Measurements from ENCODE around the gene DBNL.
"Not testable (repeated sequence)": the region's sequence is repeated elsewhere in the genome, so short reads cannot be mapped to it uniquely, and the experiment has no call there.

DBNL gene

DNA sequence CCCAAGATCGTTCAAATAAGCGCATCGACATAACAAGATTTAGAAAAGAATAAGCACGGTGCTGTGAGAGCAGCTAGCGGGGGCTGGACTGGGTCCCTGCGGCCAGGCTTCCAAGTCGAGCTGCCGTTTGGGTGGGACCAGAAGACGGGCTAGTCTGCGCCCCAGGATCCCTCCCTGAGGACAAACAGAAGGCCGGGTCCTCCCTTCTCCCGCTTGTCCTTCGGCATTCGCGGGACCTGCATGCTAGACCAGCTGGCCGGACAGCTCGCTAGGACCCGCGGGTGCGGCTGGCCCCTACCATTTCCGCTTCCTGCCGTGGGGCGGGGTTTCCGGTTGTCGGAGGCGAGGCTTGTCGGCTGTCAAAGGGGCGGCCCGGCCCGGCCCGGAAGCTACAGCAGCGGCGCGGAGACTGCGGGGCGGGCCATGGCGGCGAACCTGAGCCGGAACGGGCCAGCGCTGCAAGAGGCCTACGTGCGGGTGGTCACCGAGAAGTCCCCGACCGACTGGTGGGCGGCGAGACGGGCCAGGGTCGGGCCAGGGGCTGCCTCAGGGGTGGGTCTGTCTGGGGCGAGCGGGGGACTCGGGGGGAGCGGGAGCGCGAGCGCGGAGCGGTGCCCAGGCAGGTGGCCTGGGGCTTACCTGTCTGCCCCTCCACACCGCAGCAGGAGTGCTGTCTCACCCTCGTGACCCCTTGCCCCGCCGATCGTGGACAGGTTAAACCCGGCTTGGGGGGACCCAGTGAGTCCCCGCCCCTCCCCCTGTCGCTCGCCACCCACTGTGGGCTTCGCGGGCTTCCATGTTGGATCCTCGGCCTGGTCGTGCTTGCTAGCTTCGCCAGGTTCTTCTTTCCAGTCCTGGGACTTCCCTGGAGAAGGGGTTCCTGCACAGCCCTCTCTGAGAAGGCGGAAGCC is at the start of gene DBNL:
Gene DBNL (plus strand): TSS at position 388 of the 911 bp plus-strand sequence. CDS start 36 bp downstream, at position 424.
- DNase-seq = peak; percentile 96

DNA sequence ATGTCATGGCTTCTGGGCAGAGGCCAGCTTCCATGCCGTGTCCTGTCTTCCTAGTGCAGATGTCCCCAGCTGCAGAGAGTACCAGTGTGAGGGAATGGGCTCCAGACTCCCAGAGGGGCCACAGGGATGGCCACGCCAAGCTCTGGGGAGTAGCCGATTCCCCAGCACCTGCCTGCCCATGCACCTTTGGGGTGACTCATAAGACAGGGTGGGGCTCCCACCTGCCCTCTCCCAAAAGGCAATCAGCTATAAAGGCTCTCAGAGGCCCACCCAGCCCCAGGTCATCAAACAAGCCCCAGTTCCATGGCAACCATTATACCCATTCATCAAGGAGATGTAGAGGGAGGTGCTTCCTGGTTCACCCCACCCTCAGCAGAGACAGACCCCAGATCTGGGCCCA is 47.0 kb upstream of the DBNL start, which contains the start of gene SPDYE1:
Gene SPDYE1 (plus strand): TSS at position 366 of the 400 bp plus-strand sequence. CDS start 2,053 bp downstream, outside the sequence.
- DNase-seq = not testable (repeated sequence)

DNA sequence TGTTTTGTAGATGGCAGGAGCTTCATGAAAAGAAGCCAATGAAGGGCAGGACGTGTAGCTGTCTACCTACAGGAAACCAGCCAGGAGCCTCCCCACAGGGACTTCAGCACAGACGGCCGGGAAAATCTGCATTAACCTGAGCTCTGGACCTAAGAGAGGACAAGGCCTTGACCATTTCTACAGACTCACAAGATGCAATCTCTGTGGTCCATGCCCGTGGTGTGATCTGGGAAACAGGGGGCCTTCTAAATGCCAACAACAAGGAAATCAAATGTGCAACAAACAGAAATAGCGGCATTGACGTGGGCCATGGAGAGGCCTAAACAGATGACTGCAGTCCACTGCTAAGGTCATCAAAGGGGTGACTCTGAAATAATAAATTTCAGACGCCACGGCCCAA is 32.4 kb upstream of the DBNL start:
- not testable (repeated sequence) for DNase-seq

DNA sequence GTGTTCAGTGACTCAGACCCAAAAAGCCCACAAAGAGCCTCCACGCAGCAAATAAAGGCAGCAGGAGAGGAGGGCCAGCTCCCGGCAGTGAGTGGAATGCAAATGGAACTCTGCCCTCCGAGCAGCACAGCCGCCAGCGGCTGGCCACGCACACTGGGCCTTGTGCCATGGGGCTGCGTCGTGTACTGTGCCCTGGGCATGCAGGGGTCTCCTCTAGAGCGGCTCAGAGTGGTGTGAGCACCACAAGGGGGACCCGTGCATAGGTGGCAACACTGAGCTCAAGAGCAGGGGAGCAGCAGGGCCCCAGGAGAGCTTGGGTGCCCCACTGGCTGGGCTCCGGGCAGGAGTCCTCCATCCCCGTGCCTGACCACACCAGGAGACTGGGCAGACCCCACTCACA is 29.4 kb upstream of the DBNL start:
- not testable (repeated sequence) for DNase-seq

DNA sequence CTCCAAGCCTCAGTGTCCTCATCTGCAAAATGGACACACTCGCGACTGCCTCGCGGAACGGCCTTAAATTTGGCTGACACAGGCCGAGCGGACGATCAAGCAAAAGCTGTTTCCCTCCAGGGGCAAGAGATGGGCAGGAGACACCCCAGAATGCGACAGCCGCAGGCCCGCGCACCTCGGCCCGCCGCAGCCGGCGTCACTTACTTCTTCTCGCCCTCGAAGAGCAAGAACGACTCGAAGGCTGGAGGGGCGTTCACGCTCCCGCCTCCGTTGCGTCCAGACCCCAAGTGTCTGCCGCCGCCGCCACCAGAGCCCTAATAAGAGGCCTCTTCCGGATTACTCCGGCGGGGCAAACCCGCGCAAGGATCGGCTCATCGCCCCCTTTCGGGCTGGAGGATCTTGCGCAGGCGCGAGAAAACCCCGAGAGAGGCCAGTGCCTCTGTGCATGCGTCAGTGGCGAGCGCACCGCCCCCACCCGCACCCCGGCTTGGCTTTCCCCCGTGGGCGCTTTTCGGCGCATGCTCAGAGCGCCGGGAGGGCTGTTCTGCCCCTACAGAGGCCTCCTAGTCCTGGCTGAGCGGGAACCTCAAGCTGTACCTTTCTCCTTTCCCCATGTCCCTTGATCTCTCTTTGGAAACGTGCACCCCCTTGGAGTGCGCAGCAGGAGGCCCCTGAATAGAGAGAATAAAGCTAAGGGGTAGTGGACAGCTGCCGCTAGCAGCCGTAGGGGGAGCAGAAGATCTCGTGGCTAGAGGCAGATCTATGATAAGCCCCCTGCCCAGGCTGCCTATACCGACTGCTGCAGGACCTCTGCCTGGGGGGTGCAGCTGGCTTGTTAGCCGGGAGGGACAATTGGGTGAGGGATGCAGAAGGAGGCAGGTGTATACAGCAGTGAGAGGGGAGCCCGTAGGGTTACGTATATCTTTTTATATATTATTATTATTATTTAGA is 25.4 kb upstream of the DBNL start:
- DNase-seq = peak; percentile 99

DNA sequence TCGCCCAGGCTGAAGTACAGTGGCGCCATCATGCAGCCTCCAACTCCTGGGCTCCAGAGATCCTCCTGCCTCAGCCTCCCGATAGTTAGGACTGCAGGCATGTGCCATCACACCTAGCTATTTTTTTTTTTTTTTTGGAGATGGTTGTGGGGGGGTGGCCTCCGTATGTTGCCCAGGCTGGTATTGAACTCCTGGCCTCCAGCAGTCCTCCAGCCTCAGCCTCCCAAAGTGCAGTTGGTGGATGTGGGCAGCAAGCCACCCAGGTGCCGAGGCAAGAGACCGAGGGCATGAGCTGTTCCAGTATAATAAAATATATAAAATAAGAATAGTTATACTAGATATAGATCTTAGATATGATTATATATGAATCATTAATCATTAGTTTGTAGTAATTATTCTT is 24.7 kb upstream of the DBNL start:
- not testable (repeated sequence) for DNase-seq

DNA sequence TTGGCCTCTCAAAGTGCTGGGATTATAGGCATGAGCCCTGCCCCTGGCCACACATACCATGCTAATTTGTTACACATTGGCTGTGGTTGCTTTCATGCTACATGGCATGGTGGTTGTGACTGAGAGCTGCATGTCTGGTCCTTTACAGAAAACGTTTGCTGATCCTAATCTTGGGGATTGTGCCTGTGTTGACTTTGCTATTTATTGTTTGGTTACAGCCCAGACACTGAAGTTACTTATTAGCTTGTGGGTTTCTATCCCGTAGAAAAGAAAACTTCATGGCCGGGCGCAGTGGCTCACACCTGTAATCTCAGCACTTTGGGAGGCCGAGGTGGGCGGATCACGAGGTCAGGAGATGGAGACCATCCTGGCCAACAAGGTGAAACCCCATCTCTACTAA is 22.4 kb upstream of the DBNL start:
- not testable (repeated sequence) for DNase-seq

DNA sequence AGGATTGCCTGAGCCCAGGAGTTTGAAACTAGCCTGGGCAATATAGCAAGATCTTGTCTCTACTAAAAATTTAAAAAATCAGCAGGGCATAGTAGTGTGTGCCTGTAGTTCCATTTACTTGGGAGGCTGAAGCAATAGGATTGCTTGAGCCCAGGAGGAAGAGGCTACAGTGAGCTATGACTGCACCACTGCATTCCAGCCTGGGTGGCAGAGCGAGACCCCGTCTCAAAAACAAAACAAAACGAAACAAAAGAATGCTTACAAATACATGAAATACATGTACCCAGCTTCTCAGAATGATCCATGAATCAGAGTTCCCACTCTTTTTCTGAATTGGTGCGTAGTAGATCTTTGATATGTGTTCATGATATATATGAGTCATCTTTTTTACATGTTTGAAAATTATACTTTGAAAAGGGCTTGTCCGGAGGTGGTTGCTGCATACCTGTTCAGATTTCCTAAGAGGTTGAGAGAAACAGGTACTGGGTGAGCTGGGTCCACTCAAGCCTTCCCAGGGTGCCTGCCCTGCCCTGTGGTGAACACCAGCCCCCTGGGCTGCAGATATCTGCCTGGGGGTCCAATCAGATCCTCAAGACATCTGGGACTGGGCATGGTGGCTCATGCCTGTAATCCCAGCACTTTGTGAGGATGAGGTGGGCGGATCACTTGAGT is 21.6 kb upstream of the DBNL start:
- DNase-seq = not testable (repeated sequence)

DNA sequence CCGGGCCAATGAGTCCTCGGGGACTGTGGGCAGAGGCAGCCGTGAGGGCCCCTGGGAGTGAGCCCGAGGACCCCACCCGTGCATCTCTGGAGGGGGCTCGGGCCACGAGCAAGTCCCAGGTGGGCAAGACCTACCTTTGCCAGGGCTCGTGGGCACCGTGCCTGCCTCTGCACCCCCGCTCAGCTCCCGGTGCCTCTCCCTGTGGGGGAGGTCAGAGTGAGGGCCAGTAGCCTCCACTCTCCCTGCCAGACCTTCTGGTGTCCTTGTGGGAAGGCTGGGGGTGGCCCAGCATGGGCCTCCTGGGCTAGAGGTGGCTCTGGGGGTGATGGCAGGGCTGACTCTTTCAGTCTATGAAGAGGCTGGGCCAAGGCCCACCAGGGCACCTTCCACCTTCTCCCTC is 15.1 kb upstream of the DBNL start:
- DNase-seq = not testable (repeated sequence)

DNA sequence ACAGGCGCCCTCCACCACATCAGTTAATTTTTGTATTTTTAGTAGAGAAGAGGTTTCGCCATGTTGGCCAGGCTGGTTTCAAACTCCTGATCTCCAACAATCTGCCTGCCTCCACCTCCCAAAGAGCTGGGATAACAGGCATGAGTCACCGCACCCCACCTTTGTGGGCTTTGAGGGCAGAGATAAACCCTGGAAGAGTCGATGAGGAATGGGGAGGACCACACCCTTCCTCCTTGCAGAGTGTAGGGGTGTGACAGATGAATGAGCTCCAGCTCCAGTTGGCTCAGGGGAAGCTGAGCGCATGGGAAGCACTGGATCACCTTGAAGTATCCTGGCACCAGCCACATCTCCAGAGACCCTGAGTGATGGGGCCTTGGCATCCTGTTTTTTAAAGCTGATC is 14.5 kb upstream of the DBNL start:
- DNase-seq = not testable (repeated sequence)

DNA sequence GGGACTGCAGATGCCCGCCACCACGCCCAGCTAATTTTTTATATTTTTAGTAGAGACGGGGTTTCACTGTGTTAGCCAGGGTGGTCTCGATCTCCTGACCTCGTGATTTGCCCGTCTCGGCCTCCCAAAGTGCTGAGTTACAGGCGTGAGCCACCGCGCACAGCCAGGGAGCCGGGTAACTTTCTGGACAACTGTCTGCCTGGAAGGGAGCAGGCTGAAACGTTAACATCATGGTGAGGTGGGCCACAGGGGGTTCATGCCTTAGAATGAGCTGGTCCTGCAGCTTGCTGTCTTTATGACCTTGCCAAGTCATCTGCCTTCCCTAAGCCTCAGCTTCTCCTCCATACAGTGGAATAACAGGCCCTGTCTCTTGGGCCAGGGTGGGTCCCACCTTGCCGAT is 13.2 kb upstream of the DBNL start:
- not testable (repeated sequence) for DNase-seq

DNA sequence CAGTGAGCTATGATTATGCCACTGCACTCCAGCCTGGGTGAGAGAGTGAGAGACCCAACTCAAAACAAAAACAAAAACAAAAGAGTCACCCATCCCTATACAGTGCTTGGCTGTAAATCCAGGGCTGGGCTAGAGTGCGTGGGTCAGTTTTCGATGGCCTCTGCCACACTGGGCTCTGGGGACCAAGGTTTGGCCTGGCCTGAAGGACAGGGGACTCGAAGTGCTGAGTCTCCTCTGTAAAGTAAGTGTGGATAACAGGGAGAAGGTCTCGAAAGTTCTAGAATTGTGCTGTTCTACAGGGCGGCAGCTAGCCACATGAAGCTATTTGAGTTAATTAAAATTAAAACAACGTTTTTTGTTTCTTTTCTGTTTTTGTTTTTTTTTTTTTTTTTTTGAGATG is 12.5 kb upstream of the DBNL start:
- DNase-seq = not testable (repeated sequence)

DNA sequence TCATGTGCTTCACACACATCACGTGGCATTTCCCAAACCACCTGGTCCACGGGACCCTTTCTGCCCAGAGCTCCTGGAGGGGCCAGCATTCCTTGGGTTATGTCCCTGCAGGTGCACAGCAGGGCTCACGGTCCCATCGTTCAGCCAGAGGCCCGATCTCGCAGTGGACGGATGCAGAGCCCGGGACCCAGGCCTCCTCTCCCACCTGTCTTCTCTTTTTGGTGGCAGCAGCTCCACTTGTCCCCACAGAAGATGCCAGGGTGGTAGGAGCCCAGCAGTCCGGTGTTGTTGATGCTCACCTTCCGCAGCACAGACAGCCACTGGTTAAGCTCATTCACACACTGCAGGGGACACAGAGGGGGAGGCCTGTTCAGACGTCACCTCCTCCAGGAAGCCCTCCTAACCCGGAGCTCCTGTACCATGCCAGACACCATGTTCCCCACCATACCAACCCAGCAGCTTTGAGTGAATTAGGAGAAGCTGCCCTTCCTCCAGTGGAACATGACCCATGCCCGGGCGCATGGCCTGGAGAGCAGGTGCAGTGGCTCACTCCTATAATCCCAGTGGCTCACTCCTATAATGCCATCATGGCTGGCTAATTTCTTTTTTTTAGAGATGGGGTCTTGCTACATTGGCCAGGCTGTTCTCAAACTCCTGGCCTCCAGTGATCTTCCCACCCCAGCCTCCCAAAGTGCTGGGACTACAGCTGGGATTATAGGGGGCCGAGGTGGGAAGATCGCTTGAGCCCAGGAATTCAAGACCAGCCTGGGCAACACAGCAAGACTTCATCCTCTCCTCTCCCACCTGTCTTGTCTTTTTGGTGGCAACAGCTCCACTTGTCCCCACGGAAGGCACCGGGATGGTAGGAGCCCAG is 10.3 kb upstream of the DBNL start:
- not testable (repeated sequence) for DNase-seq

DNA sequence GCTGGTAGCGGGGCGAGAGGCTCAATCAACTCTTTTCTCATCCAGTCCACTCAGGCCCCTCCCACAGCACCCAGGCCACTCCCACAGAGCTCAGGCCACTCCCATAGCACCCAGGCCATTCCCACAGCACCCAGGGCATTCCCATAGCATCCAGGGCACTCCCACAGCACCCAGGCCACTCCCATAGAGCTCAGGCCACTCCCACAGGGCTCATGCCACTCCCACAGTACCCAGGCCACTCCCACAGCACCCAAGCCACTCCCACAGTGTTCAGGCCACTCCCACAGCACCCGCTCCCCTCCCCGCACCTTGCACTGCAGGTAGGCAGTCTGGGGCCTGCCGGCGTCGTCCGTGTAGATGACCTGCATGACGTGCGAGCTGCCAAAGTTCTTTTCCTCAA is 8.1 kb upstream of the DBNL start:
- not testable (repeated sequence) for DNase-seq

DNA sequence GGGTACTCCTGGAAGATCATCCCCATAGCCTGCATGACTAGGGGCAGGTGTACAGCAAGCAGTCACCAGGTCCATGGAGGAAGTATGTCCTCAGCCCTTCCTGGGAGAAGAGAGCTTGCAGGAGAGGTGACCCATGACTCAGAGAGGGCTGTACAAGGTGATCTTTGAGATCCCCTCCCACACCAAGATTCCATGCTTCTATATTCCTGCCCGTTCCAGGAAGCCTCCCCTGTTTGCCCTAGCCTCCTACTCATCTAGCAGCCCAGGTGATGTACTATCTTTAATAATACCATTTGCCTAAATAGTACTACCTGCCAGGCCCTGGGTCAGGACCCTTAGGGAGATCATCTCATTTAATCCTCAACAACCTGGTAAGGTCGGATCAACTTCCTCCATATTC is 6.6 kb upstream of the DBNL start:
- not testable (repeated sequence) for DNase-seq

DNA sequence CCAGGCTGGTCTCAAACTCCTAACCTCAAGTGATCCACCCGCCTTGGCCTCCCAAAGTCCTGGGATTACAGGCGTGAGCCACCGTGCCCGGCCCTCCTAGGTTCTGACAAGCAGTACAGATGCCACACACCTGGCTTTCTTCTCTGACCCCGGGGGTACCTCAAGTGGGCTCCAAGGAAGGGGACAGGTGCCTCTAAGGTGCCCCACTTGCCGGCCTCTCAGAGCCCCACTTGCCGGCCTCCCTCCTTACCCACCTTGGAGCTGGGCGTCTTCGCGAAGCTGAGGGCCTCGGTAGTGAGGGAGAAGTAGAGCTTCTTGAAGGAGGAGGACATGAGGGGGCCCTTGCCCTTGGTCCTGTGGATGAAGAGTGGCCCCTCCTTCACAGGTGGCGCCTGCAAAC is 5.9 kb upstream of the DBNL start:
- not testable (repeated sequence) for DNase-seq

DNA sequence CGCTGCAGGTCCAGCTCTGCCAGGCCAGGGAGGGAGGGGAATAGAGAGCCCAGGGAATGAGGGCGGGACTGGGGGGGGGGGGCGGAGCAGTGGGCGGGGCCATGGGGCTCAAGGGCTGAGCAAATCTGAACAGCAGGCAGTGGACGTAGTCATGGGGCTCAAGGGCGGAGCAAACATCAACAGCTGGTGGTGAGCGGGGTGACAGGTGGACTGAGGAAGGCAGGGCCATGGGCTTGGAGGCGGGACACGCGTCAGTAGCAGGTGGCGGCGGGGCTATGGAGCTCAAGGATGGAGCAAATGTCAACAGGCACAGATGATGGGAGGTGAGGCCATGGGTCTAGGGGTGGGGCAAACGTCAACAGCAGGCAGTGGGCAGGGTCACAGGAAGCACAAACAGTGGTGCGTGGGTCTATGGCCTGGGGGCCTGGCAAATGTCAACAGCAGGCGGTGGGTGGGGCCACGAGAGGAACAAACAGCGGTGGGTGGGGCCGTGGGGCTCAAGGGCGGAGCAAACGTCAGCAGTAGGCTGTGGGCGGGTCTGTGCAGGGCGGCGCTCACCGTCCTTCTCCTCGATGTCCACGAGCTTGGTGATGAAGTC is 5.4 kb upstream of the DBNL start:
- peak; percentile 92 for DNase-seq

DNA sequence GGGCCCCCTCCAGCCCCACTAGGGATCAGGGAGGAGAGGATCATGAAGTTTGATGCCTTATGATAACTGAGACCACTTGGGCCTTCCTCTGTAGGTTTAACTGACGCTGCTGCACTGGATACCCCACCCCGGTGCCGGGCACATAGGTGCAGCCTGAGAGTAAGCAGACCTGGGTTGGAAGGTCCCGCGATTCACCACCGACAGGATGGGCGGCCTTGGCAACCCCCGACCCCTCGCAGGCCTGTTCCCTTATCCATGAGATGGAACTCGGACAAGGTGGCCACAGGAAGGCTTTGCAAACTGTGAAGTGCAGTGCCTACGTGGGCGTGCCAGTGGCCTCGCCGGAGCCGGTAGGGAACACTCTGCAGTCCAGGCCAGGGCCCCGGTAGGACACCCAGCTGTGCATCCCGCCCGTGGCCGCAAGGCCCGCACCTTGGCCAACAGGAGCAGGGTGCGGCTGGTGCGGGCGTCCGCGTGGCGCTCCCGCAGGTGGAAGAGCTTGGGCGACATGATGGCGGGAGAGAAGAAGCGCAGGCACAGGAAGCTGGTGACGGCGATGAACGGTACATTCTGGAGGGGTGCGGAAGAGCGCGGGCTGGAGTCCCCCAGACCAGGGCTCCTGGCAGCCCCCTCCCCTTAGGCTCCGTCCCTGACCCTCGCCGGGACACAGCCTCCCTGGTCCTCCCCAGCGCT is 4.6 kb upstream of the DBNL start:
- DNase-seq = not testable (repeated sequence)

DNA sequence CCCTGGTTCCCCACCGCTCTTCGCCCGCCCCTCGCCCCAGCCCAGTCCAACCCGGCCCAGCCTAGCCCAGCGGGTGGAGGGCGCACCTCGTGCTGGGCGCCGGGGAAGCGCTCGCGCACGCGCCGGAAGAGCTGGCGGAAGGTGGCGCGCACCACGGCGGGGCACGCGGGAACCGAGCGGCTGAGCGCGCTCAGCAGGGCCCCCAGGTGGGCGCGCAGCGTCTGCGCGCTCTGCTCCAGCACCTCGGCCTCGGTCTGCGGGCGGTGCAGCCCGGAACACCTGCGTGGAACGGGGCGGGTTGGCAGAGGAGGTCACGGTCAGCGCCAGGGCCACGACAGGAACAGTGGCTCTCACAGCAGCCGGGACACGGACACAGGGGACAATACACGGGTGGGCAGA is 4.0 kb upstream of the DBNL start:
- peak; percentile 68 for DNase-seq

DNA sequence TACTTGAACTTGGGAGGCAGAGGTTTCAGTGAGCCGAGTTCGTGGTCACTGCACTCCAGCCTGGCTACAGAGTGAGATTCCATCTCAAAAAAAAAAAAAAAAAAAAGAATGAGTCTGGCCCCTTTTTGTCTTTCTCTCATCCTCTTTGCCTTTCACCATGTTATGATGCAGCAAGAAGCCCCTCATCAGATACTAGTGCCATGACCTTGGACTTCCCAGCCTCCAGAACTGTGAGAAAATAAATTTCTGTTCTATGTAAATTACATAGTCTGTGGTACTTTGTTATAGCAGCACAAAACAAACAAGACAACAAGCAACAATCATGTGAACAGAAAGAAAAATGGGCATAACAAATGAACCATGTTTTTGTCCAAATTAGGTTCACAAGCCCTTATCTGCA is 2.3 kb upstream of the DBNL start:
- DNase-seq = no peak

DNA sequence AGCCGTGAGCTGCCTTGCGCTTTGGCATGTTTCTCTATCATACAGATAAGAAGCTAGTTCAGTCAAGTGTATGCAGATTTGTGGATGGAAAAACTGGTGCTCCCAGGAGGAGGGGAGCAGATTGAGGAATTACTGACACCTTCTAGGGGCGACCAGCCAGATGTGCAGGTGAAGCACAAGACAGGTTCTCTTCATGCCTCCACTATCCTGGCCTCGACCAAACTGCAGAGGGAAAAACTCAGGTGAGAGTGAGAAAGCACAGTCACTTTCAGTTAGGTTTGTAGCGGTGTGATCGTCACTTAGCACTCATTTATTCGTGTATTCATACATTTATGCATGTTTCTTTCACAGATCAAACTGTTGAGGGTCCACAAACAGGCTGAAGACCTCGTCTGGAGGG is 600 bp upstream of the DBNL start:
- DNase-seq = no peak
